Measurements from ENCODE around the gene SMYD2.
A peak's percentile ranks its signal among the peaks of the same experiment; 100 is the strongest.
"Not testable (repeated sequence)": the region's sequence is repeated elsewhere in the genome, so short reads cannot be mapped to it uniquely, and the experiment has no call there.

Gene SMYD2

DNA sequence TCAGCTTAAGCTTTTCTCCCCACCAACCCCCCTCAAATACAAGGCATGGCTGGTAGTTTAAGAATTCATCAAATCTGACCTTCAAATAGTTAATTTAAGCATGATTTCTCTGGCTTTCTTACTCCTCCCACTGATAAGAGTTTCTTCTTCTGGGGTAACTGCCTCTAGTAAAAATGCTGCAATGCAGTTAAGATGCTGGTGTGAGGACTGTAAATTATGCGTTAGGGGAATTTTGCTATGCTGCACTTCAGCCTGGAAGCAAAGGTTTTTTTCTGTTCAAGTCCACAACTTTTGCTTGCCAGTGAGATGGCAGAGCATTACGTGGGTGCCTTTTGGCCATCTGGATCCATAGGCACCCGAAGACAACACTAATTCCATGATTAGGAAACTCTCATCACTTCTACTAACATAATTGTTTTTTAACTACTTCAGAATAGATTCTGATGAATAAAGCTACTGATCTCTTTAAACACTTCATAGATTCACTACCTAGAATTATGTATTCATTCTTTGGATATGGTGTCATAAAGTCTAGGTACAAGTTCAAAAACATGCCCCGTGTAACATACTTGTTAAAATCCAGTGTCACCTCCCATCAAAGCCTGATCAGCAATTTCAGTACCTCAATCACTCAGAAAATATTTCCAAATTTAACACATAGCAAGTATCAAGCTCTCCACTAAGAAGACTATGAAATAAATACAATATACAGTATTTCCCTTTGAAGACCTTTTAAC, 8.8 kb upstream of the SMYD2 start:
- DNase-seq (ENCODE audit: low read depth), result no peak

DNA sequence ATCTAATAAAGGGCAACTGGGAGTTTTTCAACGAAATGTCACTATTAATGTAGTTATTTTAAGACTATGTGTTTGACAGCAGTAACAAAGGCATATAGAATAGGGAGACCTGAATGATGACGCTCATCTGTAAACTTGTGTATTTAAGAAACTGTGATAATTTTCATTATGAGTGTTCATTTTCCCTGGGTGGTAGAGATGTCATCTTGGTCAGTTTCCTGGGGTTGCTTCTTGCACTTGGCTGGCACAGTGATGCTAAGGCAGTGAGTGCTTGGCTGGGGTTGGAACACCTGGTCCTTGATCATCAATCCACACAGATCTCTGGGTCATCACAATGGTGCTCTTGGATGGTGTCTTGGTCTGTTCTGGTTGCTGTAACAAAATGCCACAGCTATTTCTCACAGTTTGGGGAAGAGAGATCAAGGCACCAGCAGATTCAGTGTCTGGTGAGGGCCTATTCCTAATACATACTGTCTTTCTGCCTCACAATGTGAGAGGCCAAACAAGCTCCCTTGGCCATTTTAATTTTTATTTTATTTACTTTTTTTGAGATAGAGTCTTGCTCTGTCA, 7.9 kb upstream of the SMYD2 start:
- DNase-seq (ENCODE audit: low read depth), result no peak

DNA sequence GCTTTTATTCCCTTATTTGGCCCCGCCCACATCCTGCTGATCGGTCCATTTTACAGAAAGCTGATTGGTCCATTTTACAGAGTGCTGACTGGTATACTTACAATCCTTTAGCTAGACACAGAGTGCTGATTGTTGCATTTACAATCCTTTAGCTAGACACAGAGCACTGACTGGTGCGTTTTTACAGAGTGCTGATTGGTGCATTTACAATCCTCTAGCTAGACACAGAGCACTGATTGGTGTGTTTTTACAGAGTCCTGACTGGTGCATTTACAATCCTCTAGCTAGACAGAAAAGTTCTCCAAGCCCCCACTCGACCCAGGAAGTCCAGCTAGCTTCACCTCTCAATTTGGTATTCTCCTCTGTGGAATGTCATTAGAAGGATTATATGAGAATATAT, 5.3 kb upstream of the SMYD2 start:
- not testable (repeated sequence) for DNase-seq (ENCODE audit: low read depth)

DNA sequence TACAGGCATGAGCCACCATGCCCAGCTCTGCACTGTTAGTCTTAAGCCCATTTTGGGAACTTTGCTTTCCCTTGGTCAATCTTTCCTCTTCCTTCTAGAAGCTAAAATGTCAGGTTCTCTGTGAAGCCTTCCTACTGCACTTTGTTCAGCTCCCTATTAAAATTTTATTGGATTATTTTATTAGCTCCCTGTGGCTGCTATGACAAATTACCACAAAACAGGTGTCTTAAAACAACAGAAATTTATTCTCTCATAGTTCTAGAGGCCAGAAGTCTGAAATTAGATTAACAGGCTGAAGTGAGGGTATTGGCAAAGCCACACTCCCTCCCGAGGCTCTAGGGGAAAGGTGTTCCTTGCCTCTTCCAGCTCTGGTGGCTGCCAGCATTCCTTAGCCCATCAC, 4.2 kb upstream of the SMYD2 start:
- no peak for DNase-seq (ENCODE audit: low read depth)

DNA sequence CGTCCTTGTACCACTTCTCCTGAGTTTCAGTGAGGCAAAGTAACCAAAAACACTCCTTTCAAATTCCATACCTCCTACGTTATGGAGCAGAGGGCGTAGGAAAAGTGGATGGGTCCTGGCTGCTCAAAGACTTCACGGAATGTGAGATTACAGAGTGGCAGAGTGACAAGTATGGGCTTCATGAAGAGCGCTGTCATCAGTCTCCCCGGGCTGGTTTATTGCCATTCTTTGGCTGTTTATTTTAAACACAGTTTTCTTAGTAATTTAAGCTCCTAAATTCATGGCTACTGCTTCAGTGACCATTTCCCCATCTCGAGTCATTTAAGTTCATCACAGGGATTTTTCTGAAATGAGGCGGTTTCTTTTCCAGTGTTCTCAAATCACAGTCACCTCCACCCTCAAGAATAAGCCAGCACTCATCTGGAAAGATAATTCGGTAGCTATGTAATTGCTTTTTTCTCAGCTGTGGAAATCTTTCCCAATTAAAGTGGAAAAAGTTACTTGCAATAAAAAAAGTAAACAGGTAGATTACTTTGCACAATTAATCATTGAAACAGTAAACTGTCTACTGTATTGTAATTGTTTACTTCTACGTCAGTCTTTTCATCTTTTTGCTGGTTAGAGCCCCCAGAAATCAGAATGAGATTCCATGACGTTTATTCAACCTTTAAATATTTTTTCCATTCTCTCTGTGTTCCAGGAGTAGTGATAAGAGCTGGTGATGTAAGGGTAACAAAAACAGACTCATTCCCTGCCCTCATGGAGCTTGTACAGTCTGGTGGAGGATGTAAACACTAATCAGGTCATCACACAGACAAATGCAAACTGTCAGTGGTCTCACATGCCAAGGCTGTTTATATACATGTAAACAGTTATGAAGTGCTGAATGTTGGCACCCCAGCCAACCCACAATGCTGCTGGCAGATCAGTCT, 3.0 kb upstream of the SMYD2 start:
- DNase-seq (ENCODE audit: low read depth), result no peak

DNA sequence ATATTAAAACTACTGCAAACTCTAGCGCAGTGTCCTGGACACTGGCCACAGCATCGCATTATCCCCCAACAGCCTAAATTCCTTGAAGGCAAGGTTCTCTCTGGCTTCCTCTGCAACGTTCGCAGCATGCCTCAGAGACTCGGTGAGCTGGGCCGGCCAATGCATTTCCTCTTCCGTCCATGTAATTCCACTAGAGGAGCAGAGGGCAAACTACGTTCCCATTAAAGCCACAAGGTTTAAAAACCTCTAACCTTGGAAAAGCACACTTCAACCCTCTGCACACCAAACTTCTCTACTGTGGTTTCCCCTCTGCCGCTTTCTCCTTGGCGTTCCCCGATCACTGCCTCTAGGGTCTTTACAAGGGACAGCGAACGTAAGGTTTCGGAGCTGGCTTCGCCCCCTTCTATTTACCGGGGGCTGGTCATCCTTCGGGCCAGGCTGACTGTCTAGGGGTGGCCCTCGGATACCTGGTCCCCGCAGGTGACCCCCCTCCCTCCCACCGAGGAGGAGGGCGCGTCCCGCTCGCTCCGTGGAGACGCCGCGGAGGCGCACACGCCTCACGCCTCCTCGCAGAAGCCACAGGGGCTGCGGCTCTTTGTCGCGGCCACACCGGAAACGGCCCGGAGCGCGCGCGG, 456 bp upstream of the SMYD2 start:
- DNase-seq (ENCODE audit: low read depth), result peak; percentile 4

DNA sequence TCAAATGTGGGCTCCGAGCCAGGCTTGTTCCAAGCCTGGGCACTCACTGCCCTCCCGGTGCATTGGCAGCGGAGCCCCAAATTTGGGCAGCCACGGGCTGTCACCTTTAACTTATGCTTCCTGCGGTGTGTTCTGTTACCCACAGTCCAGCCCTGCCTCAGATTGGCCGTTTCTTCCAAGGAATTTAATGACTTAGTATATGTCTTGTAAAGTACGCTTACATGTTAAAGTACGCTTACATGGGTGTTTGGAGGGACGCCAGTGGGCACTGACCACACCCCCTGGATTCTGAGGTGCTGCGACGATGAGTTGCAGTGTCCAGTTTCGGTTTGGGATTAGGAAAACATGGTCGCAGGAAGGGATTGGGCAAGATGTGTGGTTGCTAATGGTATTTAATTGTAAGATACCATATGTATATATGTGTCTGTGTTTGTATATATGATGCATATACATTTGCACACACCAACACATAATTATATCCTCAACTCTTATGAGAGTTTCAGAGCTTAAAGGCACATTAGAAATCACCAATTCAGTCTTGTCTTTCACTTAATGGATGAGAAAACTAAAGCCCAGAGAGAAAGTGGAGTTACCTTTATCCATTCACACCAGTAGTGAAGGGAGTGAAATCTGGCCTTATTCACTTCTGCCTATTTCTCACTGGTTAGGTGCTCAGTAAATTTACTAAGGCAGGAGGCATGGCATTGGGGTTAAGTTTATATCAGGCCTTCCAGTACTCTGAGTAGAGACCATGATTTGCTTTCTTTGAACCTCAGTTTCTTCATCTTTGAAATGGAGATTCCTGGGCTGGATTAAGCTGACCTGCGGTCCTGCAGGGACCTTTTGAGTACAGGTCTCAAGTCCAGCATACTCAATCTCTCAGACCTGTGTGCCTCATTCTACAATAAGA, 1.0 kb downstream of the SMYD2 start:
- DNase-seq (ENCODE audit: low read depth), result no peak

DNA sequence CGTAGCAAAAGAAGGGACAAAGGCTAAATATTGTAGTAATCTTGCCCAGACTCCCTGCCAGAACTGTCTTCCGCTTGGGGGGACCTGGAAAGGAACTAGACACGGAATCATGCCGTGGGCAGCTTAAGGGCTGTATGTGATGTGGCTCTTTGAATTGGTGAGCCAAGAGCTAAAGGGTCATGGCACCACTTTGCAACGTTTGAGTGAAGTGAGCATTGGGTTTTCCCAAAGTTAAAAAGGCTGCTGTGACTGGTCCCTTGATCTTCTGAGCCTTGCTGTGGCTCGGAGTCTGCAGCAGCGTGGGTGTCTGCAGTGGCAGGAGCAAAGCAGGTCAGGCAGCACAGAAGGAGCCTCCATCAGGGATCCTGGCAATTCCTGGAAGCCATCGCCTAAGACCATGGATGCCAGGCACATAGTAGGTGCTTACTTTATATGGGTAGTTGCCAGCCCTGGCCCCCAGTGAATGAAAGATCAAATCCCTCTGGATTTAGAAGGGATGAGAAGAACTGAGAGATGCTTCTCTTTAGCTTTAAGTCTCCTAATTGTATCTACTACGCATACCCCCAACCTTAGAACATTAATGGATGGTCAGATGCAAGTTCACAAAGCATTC, 1.8 kb downstream of the SMYD2 start:
- peak; percentile 11 for DNase-seq (ENCODE audit: low read depth)

DNA sequence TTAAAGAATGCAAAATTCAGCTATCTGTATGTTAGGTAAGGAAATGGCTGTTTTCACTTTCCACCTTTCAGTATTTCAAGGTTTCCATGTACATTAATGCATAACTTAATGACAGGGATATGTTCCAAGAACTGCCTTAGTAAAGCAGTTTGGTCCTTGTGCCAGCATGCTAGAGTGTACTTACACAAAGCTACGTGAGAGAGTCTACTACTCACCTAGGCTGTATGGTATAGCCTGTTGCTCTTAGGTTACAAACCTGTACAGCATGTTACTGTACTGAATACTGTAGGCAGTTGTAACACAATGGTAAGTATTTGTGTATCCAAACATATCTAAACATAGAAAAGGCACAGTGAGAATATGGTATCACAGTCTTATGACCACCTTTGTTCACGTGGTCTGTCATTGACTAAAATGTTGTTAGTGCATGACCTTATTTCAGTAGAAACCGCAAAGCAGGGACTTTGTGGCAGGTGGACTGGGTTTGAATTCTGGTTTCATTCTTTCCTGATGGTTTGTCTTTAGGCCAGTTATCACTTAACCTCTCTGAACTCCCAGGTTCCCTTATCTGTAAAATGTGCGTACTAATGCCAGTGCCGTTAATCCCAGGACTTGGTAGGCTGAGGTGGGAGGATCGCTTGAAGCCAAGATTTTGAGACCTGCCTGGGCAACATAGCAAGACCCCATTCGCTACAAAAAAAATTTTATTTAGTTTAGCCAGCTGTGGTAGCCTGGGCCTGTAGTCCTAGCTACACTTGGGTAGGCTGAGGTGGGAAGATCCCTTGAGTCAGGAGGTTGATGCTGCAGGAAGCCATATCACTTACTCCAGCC, 4.9 kb downstream of the SMYD2 start:
- no peak for DNase-seq (ENCODE audit: low read depth)

DNA sequence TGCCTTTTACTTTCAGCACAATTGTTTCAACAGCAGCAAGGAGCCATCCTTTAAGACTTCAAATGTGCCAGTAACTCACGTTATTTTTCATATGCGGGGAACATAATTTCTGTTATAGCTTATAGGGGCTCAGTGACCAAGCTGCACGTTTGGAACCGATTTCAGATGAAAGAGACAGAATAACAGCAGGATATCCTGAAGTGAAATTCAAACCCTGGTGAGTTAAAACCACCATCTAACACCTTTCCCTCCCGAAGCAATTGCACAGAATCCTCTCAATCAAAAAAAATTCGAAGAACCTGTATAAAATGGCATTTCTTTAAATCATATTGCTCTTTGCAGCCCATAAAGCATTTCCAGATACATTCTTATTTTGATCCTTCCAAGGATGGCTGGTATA, 6.9 kb downstream of the SMYD2 start:
- no peak for DNase-seq (ENCODE audit: low read depth)

DNA sequence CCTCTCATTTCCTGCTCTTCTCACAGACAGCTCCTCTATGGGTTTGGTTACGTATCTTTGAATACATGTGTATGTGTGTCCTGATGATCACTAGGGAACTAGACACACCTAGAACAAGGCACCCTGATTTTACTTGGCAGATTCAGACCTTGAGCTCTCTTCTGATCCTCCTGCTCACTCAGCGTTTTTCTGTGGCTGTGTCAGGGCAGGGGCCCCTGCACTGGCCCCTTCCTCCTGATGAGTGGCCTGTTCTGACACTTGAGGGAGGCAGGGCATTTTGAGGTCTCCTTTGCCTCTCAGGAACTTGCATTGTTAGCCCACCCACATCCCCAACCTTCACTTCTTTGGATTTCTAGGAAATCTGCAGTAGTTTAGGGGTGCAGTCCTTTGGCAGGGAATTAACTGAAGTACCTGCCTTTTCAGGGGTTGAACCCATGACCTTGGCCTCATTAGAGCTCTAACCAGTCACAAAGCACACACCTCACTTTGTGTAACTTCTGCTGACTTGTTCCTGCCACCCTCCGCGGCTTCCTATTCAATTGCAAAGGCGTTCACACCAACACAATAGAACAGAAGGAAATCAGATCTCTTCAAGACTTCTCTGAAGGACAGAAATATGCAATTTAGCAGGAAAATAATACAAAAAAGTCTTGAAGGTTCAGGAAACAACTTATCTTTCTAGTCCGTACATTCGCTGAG, 8.8 kb downstream of the SMYD2 start:
- no peak for DNase-seq (ENCODE audit: low read depth)

DNA sequence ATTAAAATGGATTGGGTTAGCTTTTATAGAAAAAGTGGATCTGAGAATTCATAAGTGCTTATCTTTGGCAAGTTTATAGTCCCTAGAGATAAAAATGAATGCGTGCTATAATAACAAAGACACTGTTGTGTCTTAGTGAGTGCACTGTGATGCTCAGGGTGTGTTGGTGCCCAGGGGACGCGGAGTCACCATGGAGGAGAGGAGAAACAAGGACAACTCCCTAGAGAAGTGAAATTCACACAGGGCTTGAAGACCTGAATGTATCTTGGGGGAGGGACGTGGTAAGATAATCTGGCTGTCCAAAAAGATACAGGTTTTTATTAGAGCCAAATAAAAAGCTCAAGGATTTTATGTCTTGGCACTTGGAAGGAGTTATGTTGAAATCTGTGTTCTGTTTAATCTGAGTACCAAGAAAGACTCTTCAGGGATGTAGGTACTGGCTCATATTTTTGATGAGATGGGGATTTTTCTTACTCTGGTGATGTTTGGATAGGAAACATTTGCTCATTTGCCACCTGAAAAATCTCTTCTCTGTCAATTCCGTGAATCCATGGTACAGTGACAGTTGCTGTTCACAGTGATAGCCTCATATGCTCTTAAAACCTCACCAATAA, 9.6 kb downstream of the SMYD2 start:
- DNase-seq (ENCODE audit: low read depth), result no peak

DNA sequence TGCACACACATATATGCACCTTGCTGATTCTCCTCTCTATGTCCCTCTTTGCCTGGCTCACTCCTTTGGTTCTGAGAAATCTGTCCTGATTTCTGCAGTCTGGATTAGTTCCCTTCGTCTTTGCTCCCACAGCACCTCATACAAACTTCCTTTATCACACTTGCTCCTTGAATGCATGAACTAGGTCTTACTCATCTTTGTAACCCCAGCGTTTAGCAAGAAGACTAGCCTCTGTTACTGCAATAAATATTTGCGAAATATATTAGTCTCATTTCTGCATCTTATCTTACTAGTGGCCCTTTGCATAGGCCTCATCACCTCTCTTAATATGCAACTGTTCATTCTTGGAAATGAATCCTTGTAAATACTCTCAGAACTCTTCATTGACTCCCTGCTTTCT, 11.4 kb downstream of the SMYD2 start:
- DNase-seq (ENCODE audit: low read depth), result no peak

DNA sequence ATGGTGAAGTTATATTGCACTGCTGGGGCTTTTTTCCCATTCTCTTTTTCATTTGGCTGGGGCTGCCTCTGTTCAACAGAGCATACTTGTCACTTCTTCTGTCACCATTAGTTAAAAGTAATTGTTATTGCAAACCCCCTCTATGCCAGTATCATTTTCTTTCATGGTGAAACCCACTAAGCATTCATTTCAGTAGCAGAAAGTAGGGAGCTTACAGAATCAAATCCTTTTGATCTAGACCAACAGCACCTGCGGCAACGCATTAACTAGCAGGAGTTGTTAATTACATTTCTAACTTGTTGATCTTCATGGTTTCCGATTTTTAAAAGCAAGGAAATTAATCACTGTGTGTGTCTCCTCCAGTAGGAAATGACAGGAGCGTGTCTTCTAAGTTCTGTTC, 15.0 kb downstream of the SMYD2 start:
- no peak for DNase-seq (ENCODE audit: low read depth)

DNA sequence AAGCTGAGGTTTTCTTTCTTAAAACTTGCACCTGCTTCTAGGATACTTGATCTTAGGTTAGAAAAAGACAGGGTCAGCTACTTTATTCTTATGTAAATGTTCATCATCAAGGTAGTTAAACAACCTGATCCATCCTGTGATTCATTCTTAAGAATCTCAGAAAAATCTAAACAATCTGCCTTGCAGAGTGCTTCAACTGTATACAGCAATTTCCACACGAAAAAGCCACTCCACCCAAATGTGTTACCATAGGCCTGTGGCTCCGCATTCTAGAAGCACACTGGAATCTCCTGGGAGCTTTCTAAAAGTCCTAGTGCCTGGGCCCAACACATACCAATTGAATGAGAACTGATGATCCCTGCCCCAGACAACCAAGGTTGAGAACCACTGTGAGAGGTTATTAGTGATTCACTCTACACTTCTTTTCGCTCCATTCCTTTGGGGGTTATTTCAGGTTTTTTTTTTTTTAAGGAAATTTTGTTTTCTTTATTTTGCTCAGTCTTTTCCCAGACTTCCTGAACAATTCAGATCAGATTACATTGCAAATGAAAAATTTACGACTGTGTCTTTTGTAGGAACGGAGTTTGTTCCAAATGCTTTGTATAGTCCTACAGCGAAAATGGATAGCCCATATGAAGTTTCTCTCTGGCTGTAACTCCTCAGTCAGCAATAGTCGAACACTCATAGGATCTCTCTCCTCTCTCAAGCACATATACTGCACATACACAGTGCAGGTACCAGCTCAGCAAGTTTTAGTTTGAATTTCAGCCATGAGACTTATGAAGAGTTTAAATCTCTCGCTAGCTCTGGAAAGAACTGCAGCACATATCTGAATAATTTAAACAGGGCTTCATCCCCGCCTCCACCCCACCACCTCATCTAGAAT, 16.1 kb downstream of the SMYD2 start:
- no peak for DNase-seq (ENCODE audit: low read depth)

DNA sequence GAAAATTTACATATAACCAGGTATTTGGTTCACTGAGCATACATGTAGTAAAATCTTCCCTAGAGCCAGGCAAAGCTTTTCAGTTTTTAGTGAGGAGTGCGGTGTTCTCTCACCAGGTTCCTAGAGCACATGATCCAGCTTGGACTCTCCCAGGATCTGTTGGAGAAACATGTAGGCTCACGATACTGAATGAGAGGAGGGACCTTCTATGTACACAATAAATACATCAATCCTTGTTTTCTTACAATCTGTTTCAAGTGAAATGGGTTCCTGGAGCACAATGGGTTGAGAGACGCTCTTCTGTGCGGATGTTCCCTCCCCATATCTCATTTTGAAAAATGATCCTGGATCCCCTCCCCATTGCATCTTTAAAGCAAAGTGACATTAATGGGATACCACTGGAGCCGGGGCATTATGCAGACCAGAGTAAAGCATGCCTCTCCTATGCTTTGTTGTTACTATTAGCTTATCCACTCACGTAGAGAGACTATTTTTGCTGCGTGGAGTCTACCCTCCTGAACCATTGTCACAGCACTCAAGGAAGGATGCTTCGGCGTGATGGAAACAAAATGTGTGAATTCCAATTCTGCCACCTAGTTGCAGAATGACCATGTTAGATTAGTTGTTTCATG, 19.3 kb downstream of the SMYD2 start:
- no peak for DNase-seq (ENCODE audit: low read depth)

DNA sequence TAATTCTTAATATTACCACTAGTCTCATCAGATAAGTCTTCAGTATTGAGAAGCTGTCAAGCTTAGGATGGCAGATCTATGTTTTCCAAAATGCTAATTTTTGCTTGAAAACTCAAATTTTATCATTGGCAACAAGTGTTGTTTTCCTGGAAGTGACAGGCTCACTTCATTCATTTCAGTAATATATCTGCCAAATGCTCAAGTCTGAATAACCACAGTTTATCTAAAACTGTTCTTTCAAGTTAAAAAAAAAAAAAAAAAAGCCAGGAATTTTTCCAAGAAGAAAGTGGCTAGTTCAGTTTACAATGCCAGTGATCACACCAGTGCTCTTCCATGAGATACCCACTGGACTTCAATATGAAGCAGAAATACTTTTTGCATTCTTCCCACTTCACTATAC, 20.6 kb downstream of the SMYD2 start:
- no peak for DNase-seq (ENCODE audit: low read depth)

Data from activated T-cell treated with anti-CD3 and anti-CD28 coated beads for 24 hours (primary cell).